Lung (tissue), 12 donors: ENCODE measurements around the gene CCDC134. TPM values are rescaled to one million over a fixed set of nuclear protein-coding genes. Genes with fewer than 3 reads are reported as not detected.

ENCODE experiments used
- ATAC-seq: fragments of 200-7000 bp; cut with Tn5 transposase; one replicate; pipeline ENCODE4 v1.9.1; 2020; ENCODE audit warnings: moderate number of reproducible peaks; ENCODE audit not compliant: insufficient read depth, low FRiP score
- DNase-seq, 3 donors: peaks; one replicate each; pipeline ENCODE4 v3.0.0-alpha.2; 2013 to 2017
- H3K27ac ChIP-seq, 2 donors: one replicate each; pipeline ENCODE4 v1.5.1; 2013; ENCODE audit warnings: mild to moderate bottlenecking in 2 of 2, moderate library complexity in 2 of 2, control low read depth in 1 of 2, inconsistent platforms in 1 of 2, low read depth in 1 of 2, low read length in 1 of 2
- H3K27me3 ChIP-seq, 3 donors: one replicate each; pipeline ENCODE4 v1.5.1; 2013; ENCODE audit warnings: low read length in 2 of 3; ENCODE audit not compliant: control insufficient read depth in 3 of 3, insufficient read depth in 3 of 3
- H3K36me3 ChIP-seq, 4 donors: one replicate each; pipeline ENCODE4 v1.5.1; 2013; ENCODE audit warnings: low read length in 4 of 4, mild to moderate bottlenecking in 1 of 4, moderate library complexity in 1 of 4; ENCODE audit not compliant: control insufficient read depth in 4 of 4, insufficient read depth in 4 of 4
- H3K4me1 ChIP-seq, 5 donors: one replicate each; pipeline ENCODE4 v1.5.1; 2013; ENCODE audit warnings: low read length in 5 of 5, mild to moderate bottlenecking in 2 of 5, moderate library complexity in 1 of 5; ENCODE audit not compliant: control insufficient read depth in 5 of 5, insufficient read depth in 5 of 5
- H3K4me3 ChIP-seq: one replicate; pipeline ENCODE4 v1.5.1; 2013; ENCODE audit warnings: mild to moderate bottlenecking, control low read depth, moderate library complexity
- H3K9ac ChIP-seq, 2 donors: one replicate each; pipeline ENCODE4 v1.5.1; 2013; ENCODE audit warnings: low read length in 2 of 2, control low read depth in 1 of 2; ENCODE audit not compliant: insufficient read depth in 1 of 2
- H3K9me3 ChIP-seq, 4 donors: one replicate each; pipeline ENCODE4 v1.5.1; 2013; ENCODE audit warnings: low read length in 3 of 4, mild to moderate bottlenecking in 1 of 4, moderate library complexity in 1 of 4; ENCODE audit not compliant: control insufficient read depth in 4 of 4, insufficient read depth in 3 of 4
- WGBS, 2 donors: extraction: QIAGEN DNeasy Blood & Tissue Kit; methylation state at CpG; one replicate each; pipeline ENCODE4 v1.1.7; 2013; 5-methylcytosine and 5-hydroxymethylcytosine counted together
- polyA plus RNA-seq, 2 donors: library from polyadenylated mRNA; stranded (reverse); fragments of 200-250 nt; gene quantifications; one replicate each; pipeline ENCODE4 v1.2.1, GENCODE V29; 2013
- total RNA-seq, 2 donors: library from RNA; depleted of rRNA in 1 of 2; stranded (reverse); fragments of >200 nt in 1 of 2; gene quantifications; one replicate each; pipeline ENCODE4 v1.2.1, GENCODE V29; 2014 to 2021
- TF ChIP-seq, protein P1 (sequence below): IDR thresholded peaks from 2 replicates; pipeline ENCODE4 v1.5.1; 2012; ENCODE audit warnings: mild to moderate bottlenecking; ENCODE audit errors: control extremely low read depth, extremely low read depth
- donor health status: control.
- donor health status: control.
- donor health status: Bipolar disorder and iron deficiency.
- donor health status: healthy.
- donor health status: DM: yes; HTN: yes; CAD: no.

CCDC134 gene
- total and polyA plus RNA-seq, 4 donors = 2.5 to 10.6 (median 7.0) TPM

- TF ChIP-seq, protein P1, sequence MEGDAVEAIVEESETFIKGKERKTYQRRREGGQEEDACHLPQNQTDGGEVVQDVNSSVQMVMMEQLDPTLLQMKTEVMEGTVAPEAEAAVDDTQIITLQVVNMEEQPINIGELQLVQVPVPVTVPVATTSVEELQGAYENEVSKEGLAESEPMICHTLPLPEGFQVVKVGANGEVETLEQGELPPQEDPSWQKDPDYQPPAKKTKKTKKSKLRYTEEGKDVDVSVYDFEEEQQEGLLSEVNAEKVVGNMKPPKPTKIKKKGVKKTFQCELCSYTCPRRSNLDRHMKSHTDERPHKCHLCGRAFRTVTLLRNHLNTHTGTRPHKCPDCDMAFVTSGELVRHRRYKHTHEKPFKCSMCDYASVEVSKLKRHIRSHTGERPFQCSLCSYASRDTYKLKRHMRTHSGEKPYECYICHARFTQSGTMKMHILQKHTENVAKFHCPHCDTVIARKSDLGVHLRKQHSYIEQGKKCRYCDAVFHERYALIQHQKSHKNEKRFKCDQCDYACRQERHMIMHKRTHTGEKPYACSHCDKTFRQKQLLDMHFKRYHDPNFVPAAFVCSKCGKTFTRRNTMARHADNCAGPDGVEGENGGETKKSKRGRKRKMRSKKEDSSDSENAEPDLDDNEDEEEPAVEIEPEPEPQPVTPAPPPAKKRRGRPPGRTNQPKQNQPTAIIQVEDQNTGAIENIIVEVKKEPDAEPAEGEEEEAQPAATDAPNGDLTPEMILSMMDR = no peak
- Histone ChIP-seq H3K4me3 (no peak overlapping the region), H3K9me3 (no peaks in the 10 kb centered on the region), H3K36me3 (no peaks in the 10 kb centered on the region), H3K4me1 (peaks cover 0 to 2% (median 0%) of the 10 kb centered on the region in 5 donors), H3K9ac (no peak overlapping the region), H3K27ac (no peak overlapping the region), H3K27me3 (no peaks in the 10 kb centered on the region)
- WGBS, 2 donors = 88 to 89% methylated on average over 2 of the region's 2 CpGs
- DNase-seq = no peak
- ATAC-seq = no peak
Observed at GRCh38 chr22:41782751-41783150, 17.7 kb upstream of the CCDC134 start.

- TF ChIP-seq, protein P1 = no peak
- H3K4me1 ChIP-seq = no peaks in the 10 kb centered on the region
- no peak overlapping the region for H3K9ac ChIP-seq
- no peaks in the 10 kb centered on the region for H3K9me3 ChIP-seq
- peaks cover 0 to 2% (median 0%) of the 10 kb centered on the region in 4 donors for H3K36me3 ChIP-seq
- H3K4me3 ChIP-seq = no peak overlapping the region
- ATAC-seq = no peak
- H3K27ac ChIP-seq = no peak overlapping the region
- H3K27me3 ChIP-seq = no peaks in the 10 kb centered on the region
- WGBS, 2 donors = 77 to 79% methylated on average over 2 of the region's 2 CpGs
- no peak for DNase-seq
Observed at GRCh38 chr22:41787331-41787730, 13.1 kb upstream of the CCDC134 start.

GRCh38 chr22:41793871-41794270, 6.6 kb upstream of the CCDC134 start:
- ATAC-seq (no peak), DNase-seq (no peak)
- 97 to 100% methylated on average over 3 of the region's 3 CpGs for WGBS, 2 donors

More at GRCh38 chr22:41793871-41794270, 6.6 kb upstream of the CCDC134 start:
- Histone ChIP-seq H3K4me3 (no peak overlapping the region), H3K27me3 (no peaks in the 10 kb centered on the region), H3K4me1 (peaks cover 0 to 1% (median 0%) of the 10 kb centered on the region in 5 donors), H3K27ac (no peak overlapping the region), H3K9ac (no peak overlapping the region), H3K36me3 (peaks cover 0 to 4% (median 0%) of the 10 kb centered on the region in 4 donors), H3K9me3 (no peaks in the 10 kb centered on the region)
- TF ChIP-seq, protein P1 = no peak
